Transverse colon (tissue), 4 donors: ENCODE results near the gene GINS3. TPM values are rescaled to one million over a fixed set of nuclear protein-coding genes. Genes with fewer than 3 reads are reported as not detected.

ENCODE experiments used
- DNase-seq: peaks from one replicate; pipeline ENCODE4 v3.0.0-alpha.2; 2019
- H3K27ac ChIP-seq, 4 donors: fragments of 200-600 bp; sonication (generic); 2 replicates each; pipeline ENCODE4 v1.5.1; 2016 to 2018; ENCODE audit warnings: inconsistent platforms in 4 of 4
- H3K27me3 ChIP-seq: fragments of 200-600 bp; sonication (generic); 2 replicates; pipeline ENCODE4 v1.5.1; 2017; ENCODE audit warnings: inconsistent platforms
- H3K36me3 ChIP-seq, 4 donors: fragments of 200-600 bp; sonication (generic); 2 replicates each; pipeline ENCODE4 v1.5.1; 2017 to 2019; ENCODE audit warnings: inconsistent platforms in 4 of 4
- H3K4me1 ChIP-seq, 4 donors: fragments of 200-600 bp; sonication (generic); 2 replicates each; pipeline ENCODE4 v1.5.1; 2017 to 2020; ENCODE audit warnings: inconsistent platforms in 4 of 4
- H3K4me3 ChIP-seq, 4 donors: fragments of 200-600 bp; sonication (generic); 1 replicate in 1 of 4; 2 replicates in 3 of 4; pipeline versions ENCODE4 v1.5.1 to v1.6.1; 2017 to 2019; ENCODE audit warnings: inconsistent platforms in 4 of 4
- H3K9me3 ChIP-seq, 2 donors: fragments of 200-600 bp; sonication (generic); 2 replicates each; pipeline ENCODE4 v1.5.1; 2017 to 2019; ENCODE audit warnings: inconsistent platforms in 2 of 2
- EP300 ChIP-seq: sonication (generic); formaldehyde crosslinking; IDR thresholded peaks from one replicate; pipeline ENCODE4 v1.6.1; 2017; ENCODE audit warnings: antibody characterized with exemption, low read depth
- POLR2A ChIP-seq: fragments of 450-650 bp; IDR thresholded peaks from one replicate; pipeline ENCODE4 v1.6.1; 2016; ENCODE audit warnings: antibody characterized with exemption, mild to moderate bottlenecking, moderate library complexity
- POLR2AphosphoS5 ChIP-seq, 3 donors: sonication (generic); formaldehyde crosslinking; IDR thresholded peaks; one replicate each; pipeline ENCODE4 v1.6.1; 2016; ENCODE audit warnings: antibody characterized with exemption in 3 of 3
- WGBS, 2 donors: methylation state at CpG; one replicate each; pipeline ENCODE4 v1.1.5; 2018; ENCODE audit warnings: low coverage in 1 of 2; 5-methylcytosine and 5-hydroxymethylcytosine counted together
- in situ Hi-C, 4 donors: fragments of 200-750 bp; cut with MboI; loops; one replicate each; pipeline versions ENCODE4 v1.15.0 to v1.15.1; 2017; ENCODE audit warnings: low sequenced_read_pairs in 3 of 4, low pct_ligation_motif_present in 1 of 4, low pct_unique_long_range_greater_than_20kb in 1 of 4
- intact Hi-C: fragments of 100-400 bp; cut with DNase I; formaldehyde crosslinking; loops from one replicate; pipeline ENCODE4 v1.15.1; 2023; ENCODE audit warnings: low total_unique reads
- total RNA-seq, 4 donors: library from RNA; depleted of rRNA; stranded (reverse); fragments of >200 nt; gene quantifications; one replicate each; pipeline ENCODE4 v1.1.0, GENCODE V29; 2016
- TF ChIP-seq, protein P1 (sequence below), 5 experiments: fragments of 200-600 bp in 3 of 5; fragments of 450-650 bp in 2 of 5; sonication (generic) in 3 of 5; IDR thresholded peaks; 1 replicate in 2 of 5; 2 replicates in 3 of 5; pipeline ENCODE4 v1.5.1; 2016 to 2017; ENCODE audit warnings: antibody characterized with exemption in 5 of 5, inconsistent platforms in 3 of 5, mild to moderate bottlenecking in 2 of 5, moderate library complexity in 1 of 5

Gene GINS3
- total RNA-seq, 4 donors from 2014 or later: 1.6 to 3.3 TPM; not detected in 2

DNA sequence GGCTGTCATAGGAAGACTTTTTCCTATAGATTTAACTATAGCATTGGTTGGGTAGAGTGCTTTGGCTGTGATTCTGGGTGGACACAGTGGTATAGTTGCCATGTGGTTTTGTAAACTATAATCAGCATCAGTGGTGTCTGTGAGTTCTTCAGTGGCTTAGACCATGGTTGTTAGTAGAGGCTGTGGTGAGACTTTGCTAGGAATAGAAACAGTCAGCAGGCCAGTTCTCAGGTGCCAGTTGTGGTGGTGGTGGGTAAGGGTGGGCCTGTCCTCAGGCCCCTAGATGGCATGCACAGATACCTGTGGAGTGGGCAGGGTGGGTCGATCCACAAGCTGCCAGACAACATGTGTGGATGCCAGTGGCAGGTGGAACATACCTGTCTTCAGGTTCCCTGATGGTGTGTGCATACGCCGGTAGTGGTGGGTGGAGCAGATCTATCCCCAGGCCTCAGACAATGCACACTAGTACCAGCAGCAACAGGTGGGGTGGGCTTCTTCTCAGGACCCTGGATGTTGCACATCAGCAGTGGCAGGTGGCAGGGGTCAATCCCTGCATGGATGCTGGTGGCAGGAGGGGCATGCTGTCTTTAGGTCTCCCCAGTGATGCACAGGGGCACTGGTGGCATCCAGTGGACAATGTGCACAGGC, 28.4 kb upstream of the GINS3 start:
- no peak overlapping the region for H3K4me3 ChIP-seq
- peaks cover 9 to 13% of the 10 kb centered on the region in 2 donors for H3K9me3 ChIP-seq
- intact Hi-C loops: no loop called here
- TF ChIP-seq POLR2AphosphoS5 (IDR thresholded peaks at IDR 0.05) (no peak), POLR2A (no peak), EP300 (no peak)
- TF ChIP-seq, protein P1, sequence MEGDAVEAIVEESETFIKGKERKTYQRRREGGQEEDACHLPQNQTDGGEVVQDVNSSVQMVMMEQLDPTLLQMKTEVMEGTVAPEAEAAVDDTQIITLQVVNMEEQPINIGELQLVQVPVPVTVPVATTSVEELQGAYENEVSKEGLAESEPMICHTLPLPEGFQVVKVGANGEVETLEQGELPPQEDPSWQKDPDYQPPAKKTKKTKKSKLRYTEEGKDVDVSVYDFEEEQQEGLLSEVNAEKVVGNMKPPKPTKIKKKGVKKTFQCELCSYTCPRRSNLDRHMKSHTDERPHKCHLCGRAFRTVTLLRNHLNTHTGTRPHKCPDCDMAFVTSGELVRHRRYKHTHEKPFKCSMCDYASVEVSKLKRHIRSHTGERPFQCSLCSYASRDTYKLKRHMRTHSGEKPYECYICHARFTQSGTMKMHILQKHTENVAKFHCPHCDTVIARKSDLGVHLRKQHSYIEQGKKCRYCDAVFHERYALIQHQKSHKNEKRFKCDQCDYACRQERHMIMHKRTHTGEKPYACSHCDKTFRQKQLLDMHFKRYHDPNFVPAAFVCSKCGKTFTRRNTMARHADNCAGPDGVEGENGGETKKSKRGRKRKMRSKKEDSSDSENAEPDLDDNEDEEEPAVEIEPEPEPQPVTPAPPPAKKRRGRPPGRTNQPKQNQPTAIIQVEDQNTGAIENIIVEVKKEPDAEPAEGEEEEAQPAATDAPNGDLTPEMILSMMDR (IDR thresholded peaks at IDR 0.05): no peak
- WGBS, 2 donors: 85% methylated on average over 3 of the region's 3 CpGs; no CpG with 5 or more reads in 1 of the 2 donors
- H3K27ac ChIP-seq: no peak overlapping the region
- H3K27me3 ChIP-seq: peaks cover 10% of the 10 kb centered on the region
- no peaks in the 10 kb centered on the region for H3K4me1 ChIP-seq
- in situ Hi-C loops: no loop called here
- DNase-seq: no peak
- H3K36me3 ChIP-seq: no peaks in the 10 kb centered on the region

DNA sequence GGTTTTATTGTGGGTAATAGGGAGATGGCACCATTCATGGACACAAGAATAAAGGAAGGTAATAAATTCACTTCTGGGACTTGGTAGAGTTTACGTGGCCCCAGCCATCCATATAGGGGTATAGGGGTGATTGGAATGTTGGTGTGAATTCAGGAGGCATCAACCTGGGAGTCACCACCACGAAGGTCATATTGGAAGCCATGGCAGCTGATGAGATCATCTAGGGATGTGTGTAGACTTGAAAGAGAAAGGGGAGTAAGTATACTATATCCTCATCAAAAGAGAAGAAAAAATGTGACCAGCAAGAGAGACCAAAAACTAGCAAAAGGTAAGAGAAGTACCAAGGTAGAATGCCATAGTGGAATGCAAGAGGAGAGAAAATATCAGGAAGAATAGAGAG, 26.6 kb upstream of the GINS3 start:
- WGBS, 2 donors: 50 to 71% methylated on average over 2 of the region's 2 CpGs
- TF ChIP-seq, protein P1 (IDR thresholded peaks at IDR 0.05): no peak
- TF ChIP-seq EP300 (no peak), POLR2AphosphoS5 (IDR thresholded peaks at IDR 0.05) (no peak), POLR2A (no peak)

DNA sequence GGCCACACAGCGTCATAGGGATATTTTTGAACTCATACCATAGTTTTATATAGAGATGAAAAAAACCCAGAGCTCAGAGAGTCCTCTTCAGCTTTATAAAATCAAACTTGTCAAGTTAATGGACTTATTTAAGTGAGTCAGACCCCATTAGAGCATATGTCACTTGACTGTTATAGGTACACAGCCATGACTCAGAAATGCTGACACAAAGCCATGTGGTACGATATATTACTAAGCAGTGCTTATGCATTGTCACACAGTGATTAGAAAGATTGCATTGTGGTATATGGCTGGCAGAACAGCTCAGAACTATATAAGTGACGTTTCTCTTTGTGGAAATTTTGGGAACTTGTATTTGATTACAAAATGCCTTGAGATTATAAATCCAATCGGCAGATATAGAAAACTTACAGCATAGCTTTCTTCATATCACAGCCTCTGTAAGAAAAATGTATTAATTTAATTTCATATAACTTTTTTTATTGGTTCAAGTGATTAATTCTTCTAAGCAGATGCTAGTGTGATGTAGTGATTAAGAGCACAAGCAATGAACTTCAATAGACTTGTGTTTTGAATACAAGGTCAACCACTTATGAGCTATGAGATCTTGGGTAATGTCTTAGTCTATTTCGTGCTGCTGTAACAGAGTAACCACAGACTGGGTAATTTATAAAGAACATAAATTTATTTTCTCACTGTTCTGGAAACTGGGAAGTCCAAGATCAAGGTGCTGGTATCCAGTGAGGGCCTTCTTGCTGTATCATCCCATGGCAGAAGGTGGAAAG, 25.8 kb upstream of the GINS3 start:
- no peaks in the 10 kb centered on the region for H3K36me3 ChIP-seq
- no peaks in the 10 kb centered on the region for H3K9me3 ChIP-seq
- in situ Hi-C loops: no loop called here
- H3K4me3 ChIP-seq: no peak overlapping the region
- TF ChIP-seq POLR2A (no peak), EP300 (no peak), POLR2AphosphoS5 (IDR thresholded peaks at IDR 0.05) (no peak)
- TF ChIP-seq, protein P1 (IDR thresholded peaks at IDR 0.05): no peak
- no peaks in the 10 kb centered on the region for H3K4me1 ChIP-seq
- 55 to 66% methylated on average over 5 of the region's 5 CpGs for WGBS, 2 donors
- no peak for DNase-seq
- intact Hi-C loops: no loop called here
- no peak overlapping the region for H3K27ac ChIP-seq
- H3K27me3 ChIP-seq: peaks cover 10% of the 10 kb centered on the region

More for the DNA sequence above, 26.6 kb upstream of the GINS3 start:
- intact Hi-C loops: no loop called here
- H3K27me3 ChIP-seq: peaks cover 10% of the 10 kb centered on the region
- no peaks in the 10 kb centered on the region for H3K36me3 ChIP-seq
- in situ Hi-C loops: no loop called here
- DNase-seq: no peak
- H3K4me1 ChIP-seq: no peaks in the 10 kb centered on the region
- peaks cover 0 to 7% of the 10 kb centered on the region in 2 donors for H3K9me3 ChIP-seq
- H3K27ac ChIP-seq: no peak overlapping the region
- H3K4me3 ChIP-seq: no peak overlapping the region

DNA sequence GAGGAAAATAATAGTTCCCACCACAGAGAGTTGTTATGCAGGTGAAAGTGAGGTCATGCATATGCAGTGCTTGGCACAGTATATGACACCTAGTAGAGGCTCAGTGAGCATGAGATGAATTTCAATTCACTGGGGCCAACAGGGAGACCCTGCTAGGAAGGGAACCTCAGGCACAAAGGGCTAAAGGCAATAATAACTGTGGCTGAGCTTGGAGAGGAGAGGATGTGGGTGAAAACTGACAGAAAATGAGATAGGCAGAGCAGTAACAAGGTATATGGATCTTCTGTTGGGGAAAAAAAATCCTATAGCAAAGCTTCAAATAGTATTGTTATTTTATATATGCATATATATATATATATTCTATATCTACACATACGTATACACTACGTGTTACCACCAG, 25.0 kb upstream of the GINS3 start:
- Histone ChIP-seq H3K27me3 (peaks cover 10% of the 10 kb centered on the region), H3K36me3 (no peaks in the 10 kb centered on the region), H3K27ac (no peak overlapping the region), H3K9me3 (no peaks in the 10 kb centered on the region), H3K4me1 (no peaks in the 10 kb centered on the region), H3K4me3 (no peak overlapping the region)
- in situ Hi-C loops (no loop called here), intact Hi-C loops (no loop called here)
- WGBS, 2 donors: 93 to 94% methylated on average over 2 of the region's 2 CpGs
- TF ChIP-seq EP300 (no peak), POLR2A (no peak), POLR2AphosphoS5 (IDR thresholded peaks at IDR 0.05) (no peak)
- TF ChIP-seq, protein P1 (IDR thresholded peaks at IDR 0.05): no peak
- DNase-seq: no peak
